Loucy (cell line): ENCODE results near the gene POMP.

ENCODE experiments used
- H2AFZ ChIP-seq: fragments of 200-600 bp; sonication (generic); 2 replicates; pipeline ENCODE4 v1.6.0; 2016; ENCODE audit warnings: antibody characterized with exemption, mild to moderate bottlenecking, low read length, moderate library complexity
- H3F3A ChIP-seq: fragments of 200-600 bp; 2 replicates; pipeline ENCODE4 v1.6.0; 2016; ENCODE audit warnings: antibody characterized with exemption, low read depth, mild to moderate bottlenecking
- H3K27me3 ChIP-seq: fragments of 200-600 bp; sonication (generic); 2 replicates; pipeline ENCODE4 v1.6.1; 2014; ENCODE audit warnings: low read length, mild to moderate bottlenecking; ENCODE audit not compliant: insufficient read depth, poor library complexity, severe bottlenecking
- H3K36me3 ChIP-seq: fragments of 200-600 bp; sonication (generic); 2 replicates; pipeline ENCODE4 v1.6.1; 2016; ENCODE audit warnings: low read length; ENCODE audit not compliant: insufficient read depth
- H3K4me1 ChIP-seq: fragments of 200-600 bp; sonication (generic); 2 replicates; pipeline ENCODE4 v1.5.1; 2014; ENCODE audit warnings: low read length, mild to moderate bottlenecking; ENCODE audit not compliant: insufficient read depth, poor library complexity, severe bottlenecking
- H3K4me2 ChIP-seq: fragments of 200-600 bp; sonication (generic); 2 replicates; pipeline ENCODE4 v1.6.0; 2014; ENCODE audit warnings: antibody characterized with exemption, low read length, low read depth, mild to moderate bottlenecking; ENCODE audit not compliant: poor library complexity, severe bottlenecking
- H3K4me3 ChIP-seq: fragments of 200-600 bp; sonication (generic); 2 replicates; pipeline ENCODE4 v1.5.1; 2014; ENCODE audit warnings: low read length, mild to moderate bottlenecking, mixed read lengths; ENCODE audit not compliant: poor library complexity, severe bottlenecking
- H3K79me2 ChIP-seq: fragments of 200-600 bp; sonication (generic); 2 replicates; pipeline ENCODE4 v1.6.1; 2014; ENCODE audit warnings: low read length; ENCODE audit not compliant: insufficient read depth
- H3K9ac ChIP-seq: fragments of 200-600 bp; sonication (generic); 2 replicates; pipeline ENCODE4 v1.6.0; 2014; ENCODE audit warnings: mild to moderate bottlenecking, low read depth, low read length, moderate library complexity; ENCODE audit not compliant: poor library complexity, severe bottlenecking
- H3K9me2 ChIP-seq: fragments of 200-600 bp; sonication (generic); replicated peaks from 2 replicates; pipeline ENCODE4 v1.6.1; 2016; ENCODE audit warnings: low read depth, low read length, mixed read lengths
- H3K9me3 ChIP-seq: fragments of 200-600 bp; sonication (generic); 2 replicates; pipeline ENCODE4 v1.6.1; 2014; ENCODE audit warnings: mild to moderate bottlenecking, antibody characterized with exemption, low read length, low read depth; ENCODE audit not compliant: insufficient read depth
- H4K20me1 ChIP-seq: fragments of 200-600 bp; sonication (generic); 2 replicates; pipeline ENCODE4 v1.6.0; 2014; ENCODE audit warnings: antibody characterized with exemption, low read length, mild to moderate bottlenecking; ENCODE audit not compliant: insufficient read depth, poor library complexity, severe bottlenecking
- EZH2phosphoT487 ChIP-seq: fragments of 200-600 bp; IDR thresholded peaks from 2 replicates; pipeline ENCODE4 v1.6.1; 2018; ENCODE audit warnings: antibody characterized with exemption, mild to moderate bottlenecking, moderate library complexity, borderline replicate concordance
- TF ChIP-seq, protein P1 (sequence below): fragments of 200-600 bp; sonication (generic); conservative IDR thresholded peaks from 2 replicates; pipeline ENCODE4 v1.5.1; 2014; ENCODE audit warnings: mild to moderate bottlenecking, antibody characterized with exemption, low read length

Gene POMP

GRCh38 chr13:28636677-28637317 lies 22.1 kb upstream of the POMP start:
- H3K36me3 ChIP-seq: no peaks in the 10 kb centered on the region
- H3K79me2 ChIP-seq: no peaks in the 10 kb centered on the region
- peak overlapping the region; percentile 53 for H3K4me2 ChIP-seq
- no peaks in the 10 kb centered on the region for H3K9me3 ChIP-seq
- peaks cover 19% of the 10 kb centered on the region for H3K4me1 ChIP-seq
- peak overlapping the region; percentile 42 for H3K4me3 ChIP-seq
- H3K9ac ChIP-seq: no peak overlapping the region
- TF ChIP-seq EZH2phosphoT487: no peak
- TF ChIP-seq, protein P1, sequence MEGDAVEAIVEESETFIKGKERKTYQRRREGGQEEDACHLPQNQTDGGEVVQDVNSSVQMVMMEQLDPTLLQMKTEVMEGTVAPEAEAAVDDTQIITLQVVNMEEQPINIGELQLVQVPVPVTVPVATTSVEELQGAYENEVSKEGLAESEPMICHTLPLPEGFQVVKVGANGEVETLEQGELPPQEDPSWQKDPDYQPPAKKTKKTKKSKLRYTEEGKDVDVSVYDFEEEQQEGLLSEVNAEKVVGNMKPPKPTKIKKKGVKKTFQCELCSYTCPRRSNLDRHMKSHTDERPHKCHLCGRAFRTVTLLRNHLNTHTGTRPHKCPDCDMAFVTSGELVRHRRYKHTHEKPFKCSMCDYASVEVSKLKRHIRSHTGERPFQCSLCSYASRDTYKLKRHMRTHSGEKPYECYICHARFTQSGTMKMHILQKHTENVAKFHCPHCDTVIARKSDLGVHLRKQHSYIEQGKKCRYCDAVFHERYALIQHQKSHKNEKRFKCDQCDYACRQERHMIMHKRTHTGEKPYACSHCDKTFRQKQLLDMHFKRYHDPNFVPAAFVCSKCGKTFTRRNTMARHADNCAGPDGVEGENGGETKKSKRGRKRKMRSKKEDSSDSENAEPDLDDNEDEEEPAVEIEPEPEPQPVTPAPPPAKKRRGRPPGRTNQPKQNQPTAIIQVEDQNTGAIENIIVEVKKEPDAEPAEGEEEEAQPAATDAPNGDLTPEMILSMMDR: peak; percentile 99
- H2AFZ ChIP-seq: no peak overlapping the region
- no peaks in the 10 kb centered on the region for H4K20me1 ChIP-seq
- no peaks in the 10 kb centered on the region for H3F3A ChIP-seq
- H3K27me3 ChIP-seq: no peaks in the 10 kb centered on the region
- H3K9me2 ChIP-seq: no peaks in the 10 kb centered on the region

DNA sequence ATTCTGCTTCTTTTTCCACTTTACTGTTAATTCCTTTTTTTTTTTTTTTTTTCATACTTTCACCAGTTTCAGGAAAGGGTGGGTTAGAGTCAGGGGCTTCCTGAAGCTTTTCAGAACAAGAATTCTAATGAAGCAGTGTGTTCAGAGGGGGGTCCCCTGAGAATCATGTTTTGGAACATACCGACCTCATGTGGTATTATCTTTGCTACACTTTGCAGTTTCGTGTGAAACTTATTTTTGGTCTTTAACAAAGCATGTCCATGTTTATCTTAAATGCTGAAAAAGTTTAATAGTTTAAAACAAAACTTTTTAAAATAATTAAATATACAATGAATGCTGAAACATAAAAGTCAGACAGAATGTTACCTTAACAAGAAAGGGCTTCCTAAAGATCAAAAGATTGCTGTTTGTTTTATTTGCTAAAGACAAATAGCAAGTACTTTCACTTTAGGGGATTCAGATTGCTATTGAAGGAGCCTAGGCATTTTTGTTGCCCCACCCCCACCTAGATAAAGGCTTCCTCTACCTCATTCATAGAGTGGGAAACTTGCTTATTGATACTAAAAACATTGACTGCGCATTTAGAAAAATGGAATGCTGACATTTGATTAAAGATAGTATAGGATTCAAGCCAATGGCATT lies 21.1 kb upstream of the POMP start:
- peaks cover 23% of the 10 kb centered on the region for H3K4me1 ChIP-seq
- H3K4me2 ChIP-seq: peak overlapping the region; percentile 53
- H2AFZ ChIP-seq: peak overlapping the region; percentile 7; the same call in 1 of the 2 replicates
- H3K9ac ChIP-seq: peak overlapping the region; percentile 39
- H3F3A ChIP-seq: no peaks in the 10 kb centered on the region
- H3K9me3 ChIP-seq: no peaks in the 10 kb centered on the region
- no peaks in the 10 kb centered on the region for H3K9me2 ChIP-seq
- no peaks in the 10 kb centered on the region for H3K79me2 ChIP-seq
- no peaks in the 10 kb centered on the region for H3K36me3 ChIP-seq
- peak overlapping the region; percentile 42 for H3K4me3 ChIP-seq
- H4K20me1 ChIP-seq: no peaks in the 10 kb centered on the region
- no peaks in the 10 kb centered on the region for H3K27me3 ChIP-seq
- TF ChIP-seq, protein P1: peak; percentile 45
- no peak for TF ChIP-seq EZH2phosphoT487

- H3K4me2 ChIP-seq: no peak overlapping the region
- H3K36me3 ChIP-seq: no peaks in the 10 kb centered on the region
- no peak for TF ChIP-seq EZH2phosphoT487
- TF ChIP-seq, protein P1: no peak
- H3K4me1 ChIP-seq: peaks cover 23% of the 10 kb centered on the region
- no peaks in the 10 kb centered on the region for H3K79me2 ChIP-seq
- H4K20me1 ChIP-seq: no peaks in the 10 kb centered on the region
- no peaks in the 10 kb centered on the region for H3K9me2 ChIP-seq
- peak overlapping the region; percentile 61; the same call in 1 of the 2 replicates for H2AFZ ChIP-seq
- H3K4me3 ChIP-seq: no peak overlapping the region
- peak overlapping the region; percentile 39 for H3K9ac ChIP-seq
- no peaks in the 10 kb centered on the region for H3F3A ChIP-seq
- H3K27me3 ChIP-seq: no peaks in the 10 kb centered on the region
- no peaks in the 10 kb centered on the region for H3K9me3 ChIP-seq
These were observed 20.2 kb upstream of the POMP start for GRCh38 chr13:28638756-28639155.
